GM18498 (cell line): ENCODE data around the gene ARPC5L.
A peak's percentile ranks its signal among the peaks of the same experiment; 100 is the strongest.

Experiments
- ATAC-seq: cut with Tn5 transposase; IDR thresholded peaks from one replicate; pipeline ENCODE4 v1.9.1; 2021; ENCODE audit warnings: mild to moderate bottlenecking, moderate library complexity; ENCODE audit not compliant: unreplicated experiment

ARPC5L gene

GRCh38 chr9:124860582-124861341 lies 1.2 kb upstream of the ARPC5L start:
- no peak for ATAC-seq

GRCh38 chr9:124863371-124863871 lies 1.5 kb downstream of the ARPC5L start:
- ATAC-seq = no peak

- ATAC-seq = peak; percentile 67
These were observed 6.9 kb downstream of the ARPC5L start for GRCh38 chr9:124868511-124869465.

GRCh38 chr9:124869466-124869985 lies 7.6 kb downstream of the ARPC5L start:
- peak; percentile 13 for ATAC-seq

DNA sequence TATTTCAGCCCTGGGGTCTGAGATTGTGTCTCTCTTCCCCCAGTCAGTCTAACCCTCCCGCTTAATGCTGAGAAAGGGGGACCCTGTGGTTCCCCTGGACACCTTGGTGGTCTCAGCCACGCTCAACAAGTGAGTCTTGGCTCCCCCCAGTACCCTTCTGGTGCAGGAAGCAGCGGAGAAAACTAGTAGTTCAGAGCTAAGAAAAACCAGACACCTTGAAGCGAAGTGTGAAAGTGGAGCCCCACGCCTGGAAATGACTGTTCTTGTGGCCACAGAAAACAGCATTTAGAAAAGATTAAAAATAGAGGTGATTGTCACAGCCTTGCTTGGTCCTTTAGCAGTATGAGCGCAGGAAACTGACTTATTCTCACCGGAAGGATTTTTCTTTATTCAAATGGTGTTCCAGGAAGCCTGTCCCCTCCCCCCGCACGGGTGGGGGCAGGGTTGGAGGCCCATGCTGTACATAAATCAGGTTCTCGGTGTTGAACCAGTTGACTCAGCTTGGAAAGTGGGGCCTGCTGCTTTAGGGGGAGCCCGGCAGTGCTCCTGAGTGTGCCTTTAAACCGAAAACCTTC lies 8.1 kb downstream of the ARPC5L start:
- peak; percentile 42 for ATAC-seq

- no peak for ATAC-seq
These were observed 8.8 kb downstream of the ARPC5L start for GRCh38 chr9:124870723-124871122.

GRCh38 chr9:124871156-124871561 lies 9.2 kb downstream of the ARPC5L start:
- no peak for ATAC-seq

DNA sequence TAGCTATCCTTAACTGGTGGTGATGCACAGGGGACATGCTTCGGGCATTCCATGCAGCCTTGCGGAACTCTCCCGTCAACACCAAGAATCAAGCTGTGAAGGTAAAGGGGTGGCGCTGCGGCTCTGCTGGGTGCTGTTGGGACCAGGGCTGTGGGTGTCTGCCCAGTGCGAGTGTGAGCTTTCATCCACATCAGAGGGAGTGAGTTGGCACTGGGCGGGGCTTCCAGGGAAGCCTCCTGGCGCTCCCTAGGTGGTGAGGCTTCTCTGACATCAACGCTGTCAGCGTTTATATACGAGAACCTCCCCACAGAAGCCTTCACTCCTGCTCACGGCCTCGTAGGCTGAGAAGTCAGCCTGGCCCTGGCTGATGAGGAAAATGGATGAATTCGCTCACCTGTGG lies 11.7 kb downstream of the ARPC5L start:
- no peak for ATAC-seq

DNA sequence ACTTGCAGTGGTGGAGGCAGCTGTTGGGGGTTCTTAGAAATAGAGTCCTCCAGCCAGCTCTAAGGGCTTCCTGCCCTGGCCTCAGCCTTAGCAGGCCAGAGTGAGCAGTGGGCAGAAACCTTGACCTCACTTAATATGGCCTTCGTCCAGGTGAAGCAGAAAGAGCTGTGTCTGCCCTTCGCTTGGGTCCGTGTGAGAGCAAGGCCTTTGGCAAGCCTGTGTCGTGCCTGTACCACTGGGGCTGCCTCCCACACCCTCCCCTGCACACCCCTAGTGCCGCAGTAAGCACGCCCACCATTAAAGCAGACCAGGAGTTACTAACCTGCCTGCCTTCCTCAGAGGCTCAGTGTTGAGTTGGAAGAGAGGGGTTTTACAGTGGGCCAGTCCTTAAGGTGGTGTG lies 13.6 kb downstream of the ARPC5L start:
- ATAC-seq = no peak

- no peak for ATAC-seq
These were observed 15.3 kb downstream of the ARPC5L start for GRCh38 chr9:124877021-124877782.

DNA sequence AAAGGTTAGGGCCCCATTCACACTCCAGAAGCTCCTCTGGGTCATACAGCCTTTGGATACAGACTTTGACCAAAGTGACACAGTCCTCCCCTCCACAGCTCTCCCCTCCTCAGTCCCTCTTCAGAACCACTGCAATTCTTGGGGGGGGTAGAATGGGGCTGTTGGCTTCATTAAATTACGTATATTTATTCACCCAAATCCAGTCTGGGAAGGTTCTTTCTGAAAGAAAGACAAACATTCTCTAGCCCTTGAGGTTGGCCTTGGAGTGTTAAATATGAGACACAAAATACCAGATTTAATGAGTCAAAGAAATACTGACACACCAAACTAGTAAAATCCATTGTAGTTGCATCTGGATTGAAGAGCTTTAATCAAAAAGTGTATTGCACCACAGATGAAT lies 16.1 kb downstream of the ARPC5L start:
- no peak for ATAC-seq

GRCh38 chr9:124878518-124878917 lies 16.6 kb downstream of the ARPC5L start:
- no peak for ATAC-seq

GRCh38 chr9:124879226-124879625 lies 17.3 kb downstream of the ARPC5L start:
- ATAC-seq = no peak

DNA sequence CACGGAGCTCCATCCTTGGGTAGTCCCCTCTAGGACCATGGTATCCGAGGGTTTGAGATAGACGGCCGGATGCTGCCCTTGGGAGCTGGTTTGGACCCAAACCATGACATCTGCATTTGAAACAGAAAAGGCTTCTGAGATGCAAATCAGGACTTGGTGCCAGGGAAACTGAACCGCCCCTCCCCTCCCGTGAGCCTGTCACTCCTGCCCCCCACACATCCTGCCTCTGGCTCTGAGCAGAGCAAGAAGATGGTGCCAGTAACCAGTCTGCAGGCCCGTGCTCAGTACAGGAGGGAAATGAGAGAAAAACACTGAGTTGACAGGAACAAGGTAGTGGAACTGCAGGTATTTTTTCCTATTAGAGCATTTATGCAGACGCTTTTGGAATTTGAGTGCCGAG lies 18.6 kb downstream of the ARPC5L start:
- ATAC-seq = no peak

DNA sequence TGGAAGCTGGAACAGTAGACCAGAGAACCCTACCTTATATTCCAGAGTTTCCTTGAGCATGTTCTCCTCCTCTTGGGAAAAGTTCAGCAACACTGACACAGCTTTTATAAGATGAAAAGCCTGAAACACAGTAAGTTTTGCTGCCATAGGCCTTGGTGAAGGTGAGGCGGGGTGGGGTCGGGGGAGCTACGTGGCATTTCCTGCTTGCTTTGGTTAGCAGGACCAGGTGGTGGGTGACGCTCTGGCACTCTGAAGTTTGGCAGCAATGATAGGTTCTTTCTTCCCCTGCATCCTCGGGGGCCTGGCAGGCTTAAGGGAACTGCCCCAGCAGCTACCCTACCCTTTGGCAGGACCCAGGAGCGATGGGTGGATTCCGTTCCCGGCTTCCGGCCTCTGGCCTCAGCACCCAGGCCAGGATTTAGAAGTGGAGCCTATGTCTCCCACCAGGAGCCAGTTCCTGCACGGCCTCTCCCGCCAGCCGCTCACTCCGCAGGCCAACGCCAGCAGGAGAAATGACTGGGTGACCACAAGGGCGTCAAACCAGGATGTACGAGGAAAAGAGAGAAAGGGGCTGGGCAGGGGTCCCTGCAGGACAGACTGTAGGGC lies 19.3 kb downstream of the ARPC5L start:
- ATAC-seq = no peak

DNA sequence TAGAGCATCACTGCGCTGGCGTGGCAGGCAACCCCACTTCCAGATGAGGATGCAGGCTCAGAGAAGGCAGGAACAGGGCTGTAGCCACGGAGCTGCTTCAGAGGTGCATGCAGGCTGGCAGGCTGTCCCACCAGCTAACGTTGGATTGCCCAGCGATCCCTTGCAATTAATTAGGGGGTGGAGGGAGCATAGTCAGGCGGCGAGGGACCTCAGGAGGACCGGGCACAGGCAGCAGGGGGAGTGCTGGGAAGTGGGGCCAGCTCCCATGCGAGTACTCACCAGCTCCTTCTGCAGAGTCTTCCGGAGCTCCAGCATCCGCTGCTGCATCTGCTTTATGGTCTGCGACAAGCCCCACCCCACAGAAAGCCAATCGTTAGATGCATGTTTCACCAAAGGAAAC lies 20.3 kb downstream of the ARPC5L start:
- ATAC-seq = no peak

DNA sequence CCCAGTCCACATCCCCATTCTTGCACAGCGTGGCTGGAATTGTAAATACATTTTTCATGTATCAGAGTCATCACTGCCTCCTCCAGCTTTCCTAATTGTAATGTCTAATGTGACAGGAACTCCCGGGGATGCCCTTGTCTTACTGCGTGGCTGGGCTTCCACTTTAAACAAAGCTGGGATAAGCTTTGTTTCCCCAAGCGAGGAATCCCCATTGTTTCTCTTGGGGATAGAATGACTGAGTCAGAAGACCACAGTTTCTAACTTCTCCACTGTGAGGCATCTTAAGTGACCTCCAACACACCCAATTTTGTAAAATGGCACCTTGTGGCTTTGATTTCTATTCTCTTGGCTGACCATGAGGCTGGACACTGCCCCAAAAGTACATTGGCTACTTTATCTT lies 22.4 kb downstream of the ARPC5L start:
- no peak for ATAC-seq

DNA sequence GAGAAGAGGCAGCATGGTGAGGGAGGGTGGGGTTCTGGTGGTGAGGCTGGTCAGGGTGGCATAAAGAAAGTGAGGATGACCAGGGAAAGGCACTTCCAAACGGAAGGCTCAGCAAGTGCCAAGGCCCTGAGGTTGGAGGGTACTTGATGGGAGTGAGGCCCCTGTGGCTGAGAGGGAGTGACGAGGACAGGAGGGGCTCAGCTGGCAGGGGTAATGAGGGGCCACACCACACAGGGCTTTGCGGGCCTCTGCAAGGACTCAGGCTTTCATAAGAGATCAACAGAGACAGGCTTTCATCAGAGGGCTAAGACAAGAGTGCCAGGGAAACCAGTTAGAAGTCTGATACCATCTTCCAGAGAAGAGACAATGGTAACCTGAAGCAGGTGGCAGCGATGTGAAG lies 23.6 kb downstream of the ARPC5L start:
- no peak for ATAC-seq

GRCh38 chr9:124886461-124886860 lies 24.5 kb downstream of the ARPC5L start:
- ATAC-seq = no peak

- ATAC-seq = no peak
These were observed 25.0 kb downstream of the ARPC5L start for GRCh38 chr9:124886866-124887492.
